ENCODE data around the gene CD164.
"Not testable (repeated sequence)": the region's sequence is repeated elsewhere in the genome, so short reads cannot be mapped to it uniquely, and the experiment has no call there.

CD164 gene

GRCh38 chr6:109340811-109341210, 41.5 kb downstream of the CD164 start:
- no peak for DNase-seq

GRCh38 chr6:109339906-109340678, 42.2 kb downstream of the CD164 start:
- no peak for DNase-seq

GRCh38 chr6:109336221-109336961, 45.9 kb downstream of the CD164 start:
- no peak for DNase-seq

- not testable (repeated sequence) for DNase-seq
Measured at GRCh38 chr6:109333870-109334269, 48.4 kb downstream of the CD164 start.

- peak; percentile 33 for DNase-seq
Measured at GRCh38 chr6:109332748-109333147, 49.5 kb downstream of the CD164 start.

GRCh38 chr6:109331081-109331480, 51.2 kb downstream of the CD164 start:
- DNase-seq, result peak; percentile 17

GRCh38 chr6:109330263-109330662, 52.0 kb downstream of the CD164 start:
- DNase-seq, result no peak

- peak; percentile 1 for DNase-seq
Measured at GRCh38 chr6:109328629-109329028, 53.6 kb downstream of the CD164 start.

- DNase-seq, result no peak
Measured at GRCh38 chr6:109327959-109328358, 54.3 kb downstream of the CD164 start.

- DNase-seq, result no peak
Measured at GRCh38 chr6:109327491-109327890, 54.8 kb downstream of the CD164 start.

- DNase-seq, result no peak
Measured at GRCh38 chr6:109326351-109326750, 55.9 kb downstream of the CD164 start.

- DNase-seq, result no peak
Measured at GRCh38 chr6:109325400-109325801, 56.9 kb downstream of the CD164 start.

GRCh38 chr6:109323241-109323640, 59.0 kb downstream of the CD164 start:
- DNase-seq, result no peak

GRCh38 chr6:109322825-109323224, 59.4 kb downstream of the CD164 start:
- DNase-seq, result no peak

- no peak for DNase-seq
Measured at GRCh38 chr6:109321752-109322151, 60.5 kb downstream of the CD164 start.

- DNase-seq, result no peak
Measured at GRCh38 chr6:109320072-109320471, 62.2 kb downstream of the CD164 start.

GRCh38 chr6:109318328-109318876, 63.9 kb downstream of the CD164 start:
- no peak for DNase-seq

GRCh38 chr6:109316909-109317308, 65.4 kb downstream of the CD164 start:
- DNase-seq, result no peak

Measured in activated CD8-positive, alpha-beta memory T cell treated with anti-CD3 and anti-CD28 coated beads, Interleukin-2, amount 50 U/mL, for 48 hours (primary cell).